Brain pericyte (primary cell): ENCODE data around the gene RASGEF1B.
"Not testable (repeated sequence)": the region's sequence is repeated elsewhere in the genome, so short reads cannot be mapped to it uniquely, and the experiment has no call there.

Experiments used
- DNase-seq: peaks from one replicate; pipeline ENCODE4 v3.0.0-alpha.2; 2012; ENCODE audit warnings: low read depth, low spot score

The RASGEF1B gene

GRCh38 chr4:81498551-81499099 lies 26.9 kb upstream of the RASGEF1B start:
- no peak for DNase-seq

GRCh38 chr4:81498046-81498445 lies 26.3 kb upstream of the RASGEF1B start:
- DNase-seq: no peak

GRCh38 chr4:81495345-81495744 lies 23.6 kb upstream of the RASGEF1B start:
- DNase-seq: no peak

GRCh38 chr4:81494031-81494431 lies 22.3 kb upstream of the RASGEF1B start:
- DNase-seq: no peak

GRCh38 chr4:81492606-81493230 lies 21.0 kb upstream of the RASGEF1B start:
- no peak for DNase-seq

- DNase-seq: no peak
These were observed 20.2 kb upstream of the RASGEF1B start for GRCh38 chr4:81491943-81492342.

- DNase-seq: no peak
These were observed 18.9 kb upstream of the RASGEF1B start for GRCh38 chr4:81490403-81491160.

- no peak for DNase-seq
These were observed 14.8 kb upstream of the RASGEF1B start for GRCh38 chr4:81486502-81486901.

- no peak for DNase-seq
These were observed 13.7 kb upstream of the RASGEF1B start for GRCh38 chr4:81485310-81485980.

- DNase-seq: no peak
These were observed 10.6 kb upstream of the RASGEF1B start for GRCh38 chr4:81482326-81482725.

- no peak for DNase-seq
These were observed 9.4 kb upstream of the RASGEF1B start for GRCh38 chr4:81481151-81481550.

GRCh38 chr4:81479573-81479972 lies 7.9 kb upstream of the RASGEF1B start:
- DNase-seq: not testable (repeated sequence)

- DNase-seq: not testable (repeated sequence)
These were observed 1.9 kb upstream of the RASGEF1B start for GRCh38 chr4:81473331-81474265.

- DNase-seq: no peak
These were observed 825 bp upstream of the RASGEF1B start for GRCh38 chr4:81472281-81473182.

- no peak for DNase-seq
These were observed 464 bp downstream of the RASGEF1B start for GRCh38 chr4:81471298-81471587.

GRCh38 chr4:81470456-81471297 lies 1.0 kb downstream of the RASGEF1B start:
- DNase-seq: no peak

GRCh38 chr4:81469781-81470455 lies 1.8 kb downstream of the RASGEF1B start:
- DNase-seq: no peak

- no peak for DNase-seq
These were observed 3.0 kb downstream of the RASGEF1B start for GRCh38 chr4:81468678-81469077.

- no peak for DNase-seq
These were observed 4.1 kb downstream of the RASGEF1B start for GRCh38 chr4:81467672-81467964.
